Duodenal mucosa (tissue), 2 donors: ENCODE data around the gene MTTP.

ENCODE experiments used
- H3K27ac ChIP-seq: one replicate; pipeline ENCODE4 v1.7.0; 2013; ENCODE audit warnings: low read depth, low read length
- H3K27me3 ChIP-seq, 2 donors: one replicate each; pipeline ENCODE4 v1.7.0; 2013; ENCODE audit warnings: low read length in 2 of 2, control low read depth in 1 of 2; ENCODE audit not compliant: insufficient read depth in 2 of 2, control insufficient read depth in 1 of 2
- H3K36me3 ChIP-seq, 2 donors: one replicate each; pipeline ENCODE4 v1.7.0; 2013; ENCODE audit warnings: low read length in 2 of 2, control low read depth in 1 of 2; ENCODE audit not compliant: insufficient read depth in 2 of 2, control insufficient read depth in 1 of 2
- H3K4me1 ChIP-seq, 2 donors: one replicate each; pipeline ENCODE4 v1.7.0; 2013; ENCODE audit warnings: low read length in 2 of 2, control low read depth in 1 of 2; ENCODE audit not compliant: insufficient read depth in 2 of 2, control insufficient read depth in 1 of 2
- H3K4me3 ChIP-seq, 2 donors: one replicate each; pipeline ENCODE4 v1.7.0; 2013; ENCODE audit warnings: low read length in 2 of 2, low read depth in 1 of 2
- H3K9ac ChIP-seq, 2 donors: one replicate each; pipeline ENCODE4 v1.7.0; 2013; ENCODE audit warnings: low read length in 2 of 2, low read depth in 1 of 2
- H3K9me3 ChIP-seq, 2 donors: one replicate each; pipeline ENCODE4 v1.7.0; 2013; ENCODE audit warnings: low read length in 2 of 2, control low read depth in 1 of 2; ENCODE audit not compliant: control insufficient read depth in 1 of 2

The MTTP gene

DNA sequence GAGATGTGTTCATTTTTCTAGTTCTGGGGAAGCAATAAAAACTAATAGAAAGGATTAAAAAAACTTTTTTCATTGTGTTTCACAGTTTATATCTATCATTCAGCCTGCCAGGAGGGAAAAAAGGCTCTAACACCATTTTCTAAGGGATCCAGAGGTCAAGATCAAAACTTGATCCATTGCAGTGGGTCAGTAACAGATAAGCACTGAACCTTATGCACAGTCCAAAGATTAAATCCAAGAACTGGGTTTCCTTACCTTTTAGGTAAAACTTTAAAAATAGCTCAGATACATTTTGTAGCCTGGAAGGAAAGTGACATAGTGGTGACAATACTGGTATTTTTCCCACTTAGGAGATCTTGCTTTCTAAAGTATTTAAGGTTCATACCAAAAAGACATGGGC lies 12.7 kb downstream of the MTTP start:
- H3K4me1 ChIP-seq: peaks cover 11 to 40% of the 10 kb centered on the region in 2 donors
- no peaks in the 10 kb centered on the region for H3K27me3 ChIP-seq
- H3K4me3 ChIP-seq: peak overlapping the region; percentile 3 to 6
- peaks cover 5 to 19% of the 10 kb centered on the region in 2 donors for H3K36me3 ChIP-seq
- H3K27ac ChIP-seq: no peak overlapping the region
- H3K9ac ChIP-seq: no peak overlapping the region
- no peaks in the 10 kb centered on the region for H3K9me3 ChIP-seq

DNA sequence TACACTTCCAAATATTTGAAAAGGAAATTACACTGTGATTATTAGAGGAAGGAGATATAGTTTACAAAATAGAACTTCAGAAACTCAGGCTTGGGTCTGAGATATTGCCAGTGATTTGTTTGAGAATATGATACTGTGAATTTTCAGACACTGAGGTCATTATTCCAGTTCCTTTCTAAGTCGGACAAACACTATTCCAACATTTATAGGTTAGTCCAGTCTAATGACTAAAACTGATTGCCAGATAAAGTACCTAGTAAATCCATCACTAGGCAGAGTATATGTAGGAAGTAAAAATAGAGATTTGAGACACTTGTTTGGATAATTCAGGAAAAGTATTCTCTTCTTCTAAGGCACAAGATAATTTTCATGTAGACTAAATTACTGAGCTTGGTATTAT lies 13.2 kb downstream of the MTTP start:
- no peak overlapping the region for H3K27ac ChIP-seq

DNA sequence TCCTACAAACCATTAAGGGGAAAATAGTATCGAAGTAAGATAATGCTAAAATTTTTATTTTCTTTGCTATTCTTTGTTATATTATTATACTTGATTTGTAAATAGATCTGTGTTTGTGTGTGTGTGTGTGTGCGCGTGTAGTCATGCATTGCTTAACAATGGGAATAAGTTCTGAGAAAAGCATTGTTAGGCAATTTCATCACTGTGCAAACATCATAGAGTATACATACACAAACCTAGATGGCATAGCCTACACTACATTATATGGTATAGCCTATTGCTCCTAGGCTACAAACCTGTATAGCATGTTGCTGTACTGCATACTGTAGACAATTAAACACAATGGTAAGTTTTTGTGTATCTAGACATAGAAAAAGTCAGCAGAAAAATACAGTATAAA lies 17.1 kb downstream of the MTTP start:
- no peak overlapping the region for H3K9ac ChIP-seq
- H3K4me1 ChIP-seq: peaks cover 0 to 15% of the 10 kb centered on the region in 2 donors
- H3K36me3 ChIP-seq: peaks cover 12 to 34% of the 10 kb centered on the region in 2 donors
- no peak overlapping the region for H3K4me3 ChIP-seq
- no peaks in the 10 kb centered on the region for H3K27me3 ChIP-seq
- no peak overlapping the region for H3K27ac ChIP-seq
- H3K9me3 ChIP-seq: no peaks in the 10 kb centered on the region

More for the DNA sequence above, 13.2 kb downstream of the MTTP start:
- Histone ChIP-seq H3K9me3 (no peaks in the 10 kb centered on the region), H3K4me1 (peaks cover 11 to 35% of the 10 kb centered on the region in 2 donors), H3K36me3 (peaks cover 5 to 19% of the 10 kb centered on the region in 2 donors), H3K4me3 (peak overlapping the region in 1 of 2 donors; percentile 6), H3K27me3 (no peaks in the 10 kb centered on the region), H3K9ac (no peak overlapping the region)

DNA sequence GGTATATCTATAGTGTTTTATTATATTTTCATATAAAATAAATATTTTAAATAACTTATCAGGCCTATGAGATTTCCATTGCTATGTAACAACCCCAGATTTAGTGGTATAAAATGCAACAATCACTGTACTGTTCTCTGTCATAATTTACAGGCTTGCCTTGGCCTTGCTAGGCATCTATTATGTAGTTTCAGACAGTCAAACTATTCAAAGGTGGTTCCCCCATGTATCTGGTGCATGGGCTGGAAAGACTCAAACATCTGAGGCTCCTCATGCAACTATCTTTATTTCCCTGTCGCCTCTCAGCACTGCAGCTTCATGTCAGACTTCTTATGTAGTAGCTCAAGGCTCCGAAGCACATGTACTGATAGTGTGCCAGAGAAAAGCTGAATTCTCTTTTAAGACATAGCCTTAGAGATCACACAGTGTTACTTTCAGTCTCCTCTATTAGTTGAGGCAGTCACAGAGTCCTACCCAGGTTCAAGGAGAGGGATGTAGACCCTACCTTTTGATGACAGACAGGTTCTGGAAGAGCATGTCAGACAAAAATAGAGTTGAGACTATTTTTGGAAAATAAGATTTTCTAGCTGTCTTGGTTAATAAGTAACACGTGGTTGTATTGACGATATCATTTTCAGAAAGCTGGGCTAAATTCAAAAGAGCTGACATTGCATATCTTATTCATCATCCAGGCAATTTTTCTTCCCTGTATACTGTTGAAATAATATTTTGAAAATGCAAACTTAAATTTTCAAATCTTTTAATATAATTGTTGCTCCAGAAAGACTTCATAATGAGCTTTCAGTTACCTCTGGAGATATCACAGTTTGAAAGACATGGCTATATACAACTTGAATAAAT lies 19.4 kb downstream of the MTTP start:
- Histone ChIP-seq H3K9ac (no peak overlapping the region), H3K36me3 (peaks cover 12 to 43% of the 10 kb centered on the region in 2 donors), H3K4me1 (no peaks in the 10 kb centered on the region), H3K9me3 (no peaks in the 10 kb centered on the region), H3K4me3 (no peak overlapping the region), H3K27me3 (no peaks in the 10 kb centered on the region), H3K27ac (no peak overlapping the region)

DNA sequence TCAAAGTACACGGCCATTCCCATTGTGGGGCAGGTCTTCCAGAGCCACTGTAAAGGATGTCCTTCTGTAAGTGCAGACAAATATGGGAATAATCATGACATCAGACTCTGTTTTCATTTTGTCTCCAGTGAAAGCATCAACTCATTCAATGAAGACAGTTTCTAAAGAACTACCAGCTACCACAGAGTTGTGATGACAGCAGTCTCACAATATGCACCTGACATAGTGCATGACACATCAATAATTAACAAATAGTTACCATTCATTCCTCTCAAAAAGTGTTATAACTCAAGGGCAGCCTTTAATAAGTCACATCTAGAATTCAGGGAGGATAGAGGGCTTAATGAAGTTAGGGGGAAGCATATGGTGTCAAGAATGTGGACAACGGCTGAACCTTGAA lies 20.2 kb downstream of the MTTP start:
- Histone ChIP-seq H3K27ac (no peak overlapping the region), H3K9ac (no peak overlapping the region), H3K4me1 (no peaks in the 10 kb centered on the region), H3K27me3 (no peaks in the 10 kb centered on the region), H3K36me3 (peaks cover 12 to 46% of the 10 kb centered on the region in 2 donors), H3K9me3 (no peaks in the 10 kb centered on the region), H3K4me3 (no peak overlapping the region)

DNA sequence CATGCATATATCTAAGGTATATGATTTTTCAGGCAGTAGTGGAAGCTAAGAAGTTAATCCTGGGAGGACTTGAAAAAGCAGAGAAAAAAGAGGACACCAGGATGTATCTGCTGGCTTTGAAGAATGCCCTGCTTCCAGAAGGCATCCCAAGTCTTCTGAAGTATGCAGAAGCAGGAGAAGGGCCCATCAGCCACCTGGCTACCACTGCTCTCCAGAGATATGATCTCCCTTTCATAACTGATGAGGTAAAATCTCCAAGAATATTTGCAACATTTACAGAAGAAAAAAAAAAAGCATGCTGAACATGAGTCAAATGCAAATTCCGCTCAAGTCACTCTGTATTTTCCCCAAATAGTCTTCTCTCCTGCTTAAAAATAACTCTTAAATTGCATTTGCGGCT lies 32.1 kb downstream of the MTTP start:
- Histone ChIP-seq H3K9ac (no peak overlapping the region), H3K4me1 (no peaks in the 10 kb centered on the region), H3K9me3 (no peaks in the 10 kb centered on the region), H3K27me3 (no peaks in the 10 kb centered on the region), H3K4me3 (no peak overlapping the region), H3K27ac (no peak overlapping the region), H3K36me3 (peaks cover 25 to 51% of the 10 kb centered on the region in 2 donors)

DNA sequence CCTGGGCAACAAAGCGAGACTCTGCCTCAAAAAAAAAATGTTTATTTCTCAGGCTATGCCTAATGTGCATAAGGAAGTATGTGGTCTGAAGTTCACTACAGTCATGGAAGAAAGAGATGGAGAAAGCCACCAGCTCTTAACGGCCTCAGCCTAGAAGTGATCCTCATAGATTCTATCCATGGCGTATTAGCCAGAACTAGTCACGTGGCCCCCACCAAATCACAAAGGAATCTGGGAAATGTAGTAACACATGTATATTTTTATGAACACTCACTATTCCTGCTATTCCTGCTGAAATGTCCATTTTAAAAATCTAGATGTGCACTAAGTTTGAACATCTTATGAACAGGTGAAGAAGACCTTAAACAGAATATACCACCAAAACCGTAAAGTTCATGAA lies 33.8 kb downstream of the MTTP start:
- Histone ChIP-seq H3K4me1 (no peaks in the 10 kb centered on the region), H3K27ac (no peak overlapping the region), H3K9me3 (no peaks in the 10 kb centered on the region), H3K4me3 (no peak overlapping the region), H3K9ac (no peak overlapping the region), H3K36me3 (peaks cover 23 to 61% of the 10 kb centered on the region in 2 donors), H3K27me3 (no peaks in the 10 kb centered on the region)

DNA sequence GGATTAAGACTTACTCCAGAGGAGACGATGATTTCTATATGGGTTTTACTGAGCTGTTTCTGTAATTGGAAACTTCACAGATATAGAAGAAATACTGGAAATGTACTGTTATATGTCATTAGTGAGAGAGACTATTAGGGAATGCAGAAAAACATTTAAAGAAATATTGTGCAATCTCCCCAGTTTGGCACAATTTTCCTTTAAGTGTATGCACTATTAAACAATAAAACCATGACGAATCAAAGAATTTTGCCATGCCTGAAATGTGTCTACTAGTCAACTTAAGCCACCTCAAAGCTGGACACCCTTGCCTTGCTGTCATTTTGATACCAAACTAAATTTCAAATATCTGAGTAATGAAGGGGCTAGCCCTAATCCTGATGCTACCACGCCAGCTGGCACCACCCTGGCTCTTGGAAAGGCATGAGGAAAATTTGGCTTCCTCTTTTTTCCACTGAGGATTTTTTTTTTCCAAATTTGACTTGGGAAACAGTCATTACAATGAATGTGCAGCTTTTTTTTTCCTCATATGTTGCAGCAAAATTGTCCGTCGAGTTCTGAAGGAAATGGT lies 36.1 kb downstream of the MTTP start:
- H3K9me3 ChIP-seq: no peaks in the 10 kb centered on the region
- H3K27ac ChIP-seq: no peak overlapping the region
- H3K4me3 ChIP-seq: no peak overlapping the region
- H3K36me3 ChIP-seq: peaks cover 25 to 63% of the 10 kb centered on the region in 2 donors
- H3K27me3 ChIP-seq: no peaks in the 10 kb centered on the region
- no peak overlapping the region for H3K9ac ChIP-seq
- H3K4me1 ChIP-seq: peaks cover 0 to 8% of the 10 kb centered on the region in 2 donors

DNA sequence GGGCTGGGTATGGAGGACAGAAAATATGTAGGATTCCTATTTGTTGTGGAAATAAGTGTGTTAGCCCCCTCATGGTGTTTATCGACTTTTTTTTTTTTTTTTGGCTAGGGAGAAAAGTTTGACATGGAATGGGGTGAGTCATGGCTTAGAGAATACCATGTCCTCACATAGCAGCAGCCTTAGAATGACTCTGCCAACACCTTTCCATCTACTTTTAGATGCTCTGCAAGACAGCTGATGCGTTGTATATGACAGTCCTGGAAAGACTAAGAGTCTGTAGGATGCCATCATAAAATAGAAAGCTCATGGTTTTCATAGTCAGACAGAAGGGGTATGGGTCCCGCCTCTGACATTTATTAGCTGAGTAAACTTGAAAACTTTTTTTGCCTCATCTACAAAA lies 37.7 kb downstream of the MTTP start:
- Histone ChIP-seq H3K27me3 (no peaks in the 10 kb centered on the region), H3K4me3 (no peak overlapping the region), H3K27ac (no peak overlapping the region), H3K9ac (no peak overlapping the region), H3K4me1 (peaks cover 0 to 8% of the 10 kb centered on the region in 2 donors), H3K9me3 (no peaks in the 10 kb centered on the region), H3K36me3 (peaks cover 25 to 56% of the 10 kb centered on the region in 2 donors)

GRCh38 chr4:99612704-99613103 lies 38.1 kb downstream of the MTTP start:
- H3K9ac ChIP-seq: no peak overlapping the region
- H3K36me3 ChIP-seq: peaks cover 25 to 52% of the 10 kb centered on the region in 2 donors
- H3K4me3 ChIP-seq: no peak overlapping the region
- H3K9me3 ChIP-seq: no peaks in the 10 kb centered on the region
- H3K27me3 ChIP-seq: no peaks in the 10 kb centered on the region
- H3K4me1 ChIP-seq: peaks cover 0 to 8% of the 10 kb centered on the region in 2 donors
- no peak overlapping the region for H3K27ac ChIP-seq
